ENCODE measurements around the gene TTN.

TTN gene

DNA sequence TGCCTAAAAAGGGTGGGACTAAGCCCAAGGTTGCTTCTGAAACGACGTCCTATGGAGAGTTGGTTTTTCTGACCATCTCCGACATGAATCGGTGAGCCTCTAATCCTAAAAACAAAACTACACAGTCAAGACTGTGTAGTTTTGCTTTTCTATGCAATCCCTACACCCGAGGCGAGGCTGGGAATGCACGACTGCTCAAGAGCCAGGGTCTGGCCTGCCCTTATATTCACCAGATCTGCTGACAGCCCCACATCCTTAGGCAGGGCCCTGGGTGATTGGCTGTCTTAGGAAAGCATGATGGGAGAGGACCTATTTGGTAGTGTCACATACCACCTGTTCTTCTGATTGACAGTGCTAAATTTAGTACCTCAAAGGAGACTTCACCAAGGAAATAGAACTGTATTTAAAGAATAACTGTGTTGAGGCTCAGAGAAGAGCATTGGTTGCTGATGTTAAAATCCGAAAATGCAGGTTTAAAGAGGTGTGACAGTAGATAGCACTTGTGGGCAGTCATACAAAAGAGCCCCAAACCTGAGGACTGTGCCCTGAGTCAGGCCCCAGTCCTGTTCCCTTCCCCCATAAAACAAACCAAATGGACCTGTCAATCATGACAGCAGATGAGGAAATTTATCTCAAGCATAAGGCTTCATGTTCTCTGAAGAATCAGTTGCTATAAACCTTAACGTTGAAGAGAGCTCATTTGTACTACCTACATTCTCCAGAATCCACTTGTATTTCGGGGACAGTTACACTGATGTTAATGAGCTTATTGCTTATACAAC is at the start of gene TTN:
Gene TTN (minus strand): TSS at position 197 of the 782 bp plus-strand sequence. CDS start 2,781 bp downstream, outside the sequence.
- TF ChIP-seq, protein P1, sequence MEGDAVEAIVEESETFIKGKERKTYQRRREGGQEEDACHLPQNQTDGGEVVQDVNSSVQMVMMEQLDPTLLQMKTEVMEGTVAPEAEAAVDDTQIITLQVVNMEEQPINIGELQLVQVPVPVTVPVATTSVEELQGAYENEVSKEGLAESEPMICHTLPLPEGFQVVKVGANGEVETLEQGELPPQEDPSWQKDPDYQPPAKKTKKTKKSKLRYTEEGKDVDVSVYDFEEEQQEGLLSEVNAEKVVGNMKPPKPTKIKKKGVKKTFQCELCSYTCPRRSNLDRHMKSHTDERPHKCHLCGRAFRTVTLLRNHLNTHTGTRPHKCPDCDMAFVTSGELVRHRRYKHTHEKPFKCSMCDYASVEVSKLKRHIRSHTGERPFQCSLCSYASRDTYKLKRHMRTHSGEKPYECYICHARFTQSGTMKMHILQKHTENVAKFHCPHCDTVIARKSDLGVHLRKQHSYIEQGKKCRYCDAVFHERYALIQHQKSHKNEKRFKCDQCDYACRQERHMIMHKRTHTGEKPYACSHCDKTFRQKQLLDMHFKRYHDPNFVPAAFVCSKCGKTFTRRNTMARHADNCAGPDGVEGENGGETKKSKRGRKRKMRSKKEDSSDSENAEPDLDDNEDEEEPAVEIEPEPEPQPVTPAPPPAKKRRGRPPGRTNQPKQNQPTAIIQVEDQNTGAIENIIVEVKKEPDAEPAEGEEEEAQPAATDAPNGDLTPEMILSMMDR (IDR thresholded peaks at IDR 0.05; ENCODE audit: borderline replicate concordance, insufficient read depth, low read depth, low read length): no peak
- no peak within 1 kb of the TSS for H3K4me3 ChIP-seq (ENCODE audit: low read depth, low read length)

DNA sequence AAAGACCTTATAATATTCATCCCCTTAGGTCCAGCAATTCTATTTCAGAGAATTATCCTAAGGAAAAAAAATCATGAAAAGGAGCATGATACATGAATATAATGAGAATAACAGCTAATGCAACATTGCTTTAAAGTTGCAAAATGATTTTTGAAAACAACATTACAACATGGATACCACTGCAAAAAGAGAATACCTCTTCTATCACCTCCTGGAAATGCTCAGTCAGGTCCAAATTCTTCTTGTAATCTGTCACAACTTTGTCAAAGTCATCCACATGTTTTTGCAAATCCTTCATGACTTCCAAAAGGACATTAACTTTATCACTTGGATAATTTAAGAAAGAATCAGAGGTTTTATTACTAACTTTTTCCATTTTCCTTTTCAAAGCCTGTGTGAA is 47.9 kb upstream of the TTN start:
- no peak overlapping the region for H3K4me3 ChIP-seq (ENCODE audit: low read depth, low read length)
- TF ChIP-seq, protein P1 (IDR thresholded peaks at IDR 0.05; ENCODE audit: borderline replicate concordance, insufficient read depth, low read depth, low read length): no peak

DNA sequence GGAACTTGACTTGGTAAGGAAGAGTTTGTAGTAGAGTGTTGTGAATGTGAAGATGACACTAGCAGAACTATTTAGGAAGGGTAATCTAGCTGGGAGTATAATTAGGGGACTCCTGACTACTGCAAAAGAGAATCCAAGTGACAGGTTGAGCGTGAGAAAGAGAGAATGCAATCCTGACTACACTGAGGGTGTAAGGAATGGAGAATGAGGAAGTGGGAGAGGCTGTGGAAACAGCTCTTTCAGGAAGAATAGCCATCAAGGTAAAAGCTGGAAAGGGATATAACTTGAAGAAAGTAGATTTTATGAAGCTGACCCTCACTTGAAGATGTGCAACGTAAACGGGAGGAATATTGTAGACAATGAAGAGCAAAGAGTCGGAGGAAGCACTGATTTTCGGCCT is 41.1 kb upstream of the TTN start:
- H3K4me3 ChIP-seq (ENCODE audit: low read depth, low read length): no peak overlapping the region

DNA sequence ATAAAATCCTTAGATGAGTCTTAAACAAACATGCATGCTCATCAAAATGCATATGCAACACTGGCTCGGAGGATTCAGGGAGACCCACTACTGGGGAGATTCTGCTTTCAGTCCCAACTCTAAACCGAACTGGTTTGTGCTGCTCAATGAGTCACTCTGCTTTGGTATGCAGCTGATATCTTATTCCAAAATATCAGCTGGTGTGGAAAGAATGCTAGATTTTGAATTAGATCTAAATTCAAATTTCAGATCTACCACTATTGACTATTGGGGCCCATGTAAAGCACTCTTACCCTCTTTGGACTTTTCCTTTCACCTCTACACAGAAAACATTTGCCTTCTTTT is 39.2 kb upstream of the TTN start:
- H3K4me3 ChIP-seq (ENCODE audit: low read depth, low read length): no peak overlapping the region
- TF ChIP-seq, protein P1 (IDR thresholded peaks at IDR 0.05; ENCODE audit: borderline replicate concordance, insufficient read depth, low read depth, low read length): no peak

More for the DNA sequence above, 41.1 kb upstream of the TTN start:
- TF ChIP-seq, protein P1 (IDR thresholded peaks at IDR 0.05; ENCODE audit: borderline replicate concordance, insufficient read depth, low read depth, low read length): no peak

GRCh38 chr2:178845566-178846457 is 38.6 kb upstream of the TTN start:
- TF ChIP-seq, protein P1 (IDR thresholded peaks at IDR 0.05; ENCODE audit: borderline replicate concordance, insufficient read depth, low read depth, low read length): no peak
- no peak overlapping the region for H3K4me3 ChIP-seq (ENCODE audit: low read depth, low read length)

- no peak overlapping the region for H3K4me3 ChIP-seq (ENCODE audit: low read depth, low read length)
- TF ChIP-seq, protein P1 (IDR thresholded peaks at IDR 0.05; ENCODE audit: borderline replicate concordance, insufficient read depth, low read depth, low read length): no peak
Measured at GRCh38 chr2:178844701-178845100, 37.5 kb upstream of the TTN start.

Data from GM12875 (cell line).